Thyroid gland (tissue), 4 donors: ENCODE results near the gene PGLYRP3.

Source experiments
- POLR2A ChIP-seq, 2 donors: fragments of 450-650 bp; IDR thresholded peaks; one replicate each; pipeline ENCODE4 v1.6.1; 2017; ENCODE audit warnings: antibody characterized with exemption in 2 of 2, mild to moderate bottlenecking in 2 of 2, moderate library complexity in 1 of 2
- TF ChIP-seq, protein P1 (sequence below), 6 experiments: fragments of 200-600 bp in 3 of 6; fragments of 450-650 bp in 3 of 6; sonication (generic) in 3 of 6; IDR thresholded peaks; one replicate each; pipeline ENCODE4 v1.5.1; 2016 to 2019; ENCODE audit warnings: antibody characterized with exemption in 6 of 6, mild to moderate bottlenecking in 2 of 6, inconsistent platforms in 1 of 6, moderate library complexity in 1 of 6

DNA sequence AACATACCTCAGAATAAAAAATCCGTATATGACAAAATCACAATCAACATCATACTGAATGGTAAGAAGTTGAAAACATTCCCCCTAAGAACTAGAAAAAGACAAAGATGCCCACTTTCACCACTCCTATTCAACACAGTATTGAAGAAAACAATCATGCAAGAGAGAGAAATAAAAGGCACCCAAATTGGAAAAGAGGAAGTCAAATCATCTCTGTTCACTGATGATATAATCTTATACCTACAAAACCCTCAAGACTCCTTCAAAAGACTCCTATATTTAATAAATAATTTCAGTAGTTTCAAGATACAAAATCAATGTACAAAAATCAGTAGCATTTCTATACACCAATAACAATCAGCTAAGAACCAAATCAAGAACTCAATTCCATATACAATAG lies 21.1 kb upstream of the PGLYRP3 start:
- TF ChIP-seq POLR2A (IDR thresholded peaks at IDR 0.05): no peak
- TF ChIP-seq, protein P1, sequence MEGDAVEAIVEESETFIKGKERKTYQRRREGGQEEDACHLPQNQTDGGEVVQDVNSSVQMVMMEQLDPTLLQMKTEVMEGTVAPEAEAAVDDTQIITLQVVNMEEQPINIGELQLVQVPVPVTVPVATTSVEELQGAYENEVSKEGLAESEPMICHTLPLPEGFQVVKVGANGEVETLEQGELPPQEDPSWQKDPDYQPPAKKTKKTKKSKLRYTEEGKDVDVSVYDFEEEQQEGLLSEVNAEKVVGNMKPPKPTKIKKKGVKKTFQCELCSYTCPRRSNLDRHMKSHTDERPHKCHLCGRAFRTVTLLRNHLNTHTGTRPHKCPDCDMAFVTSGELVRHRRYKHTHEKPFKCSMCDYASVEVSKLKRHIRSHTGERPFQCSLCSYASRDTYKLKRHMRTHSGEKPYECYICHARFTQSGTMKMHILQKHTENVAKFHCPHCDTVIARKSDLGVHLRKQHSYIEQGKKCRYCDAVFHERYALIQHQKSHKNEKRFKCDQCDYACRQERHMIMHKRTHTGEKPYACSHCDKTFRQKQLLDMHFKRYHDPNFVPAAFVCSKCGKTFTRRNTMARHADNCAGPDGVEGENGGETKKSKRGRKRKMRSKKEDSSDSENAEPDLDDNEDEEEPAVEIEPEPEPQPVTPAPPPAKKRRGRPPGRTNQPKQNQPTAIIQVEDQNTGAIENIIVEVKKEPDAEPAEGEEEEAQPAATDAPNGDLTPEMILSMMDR (IDR thresholded peaks at IDR 0.05): no peak
